Smooth muscle cell (in vitro differentiated cells): ENCODE measurements around the gene RCBTB1. TPM values are rescaled to one million over a fixed set of nuclear protein-coding genes. Genes with fewer than 3 reads are reported as not detected.

Experiments used
- DNase-seq: peaks from one replicate; lab custom pipeline; 2025; ENCODE audit not compliant: unreplicated experiment; lab: John Stamatoyannopoulos, UW
- H2AFZ ChIP-seq: fragments of 200-600 bp; sonication (generic); 2 replicates; pipeline ENCODE4 v1.6.0; 2016; ENCODE audit warnings: antibody characterized with exemption, low read depth, mild to moderate bottlenecking
- H3F3A ChIP-seq: fragments of 200-600 bp; sonication (generic); 2 replicates; pipeline ENCODE4 v1.6.0; 2017; ENCODE audit warnings: antibody characterized with exemption, low read depth
- H3K27ac ChIP-seq: fragments of 200-600 bp; sonication (generic); 2 replicates; pipeline ENCODE4 v1.5.1; 2016; ENCODE audit warnings: low read depth, mild to moderate bottlenecking
- H3K27me3 ChIP-seq: fragments of 200-600 bp; sonication (generic); 2 replicates; pipeline ENCODE4 v1.6.1; 2016; ENCODE audit warnings: low read depth, mild to moderate bottlenecking
- H3K36me3 ChIP-seq: fragments of 200-600 bp; sonication (generic); 2 replicates; pipeline ENCODE4 v1.5.1; 2016; ENCODE audit warnings: low read depth
- H3K4me1 ChIP-seq: fragments of 200-600 bp; sonication (generic); 2 replicates; pipeline ENCODE4 v1.5.1; 2016; ENCODE audit warnings: low read depth
- H3K4me2 ChIP-seq: fragments of 200-600 bp; sonication (generic); 2 replicates; pipeline ENCODE4 v1.6.0; 2016; ENCODE audit warnings: mild to moderate bottlenecking
- H3K4me3 ChIP-seq: fragments of 200-600 bp; sonication (generic); 2 replicates; pipeline ENCODE4 v1.5.1; 2016; ENCODE audit warnings: mild to moderate bottlenecking
- H3K79me2 ChIP-seq: fragments of 200-600 bp; sonication (generic); 2 replicates; pipeline ENCODE4 v1.6.0; 2016; ENCODE audit warnings: low read depth, mild to moderate bottlenecking
- H3K9ac ChIP-seq: fragments of 200-600 bp; sonication (generic); 2 replicates; pipeline ENCODE4 v1.6.0; 2016; ENCODE audit warnings: low read depth
- H3K9me3 ChIP-seq: fragments of 200-600 bp; sonication (generic); replicated peaks from 2 replicates; pipeline ENCODE4 v1.5.1; 2016; ENCODE audit warnings: low read depth
- H4K20me1 ChIP-seq: fragments of 200-600 bp; sonication (generic); 2 replicates; pipeline ENCODE4 v1.6.0; 2016; ENCODE audit warnings: low read depth
- WGBS: methylation state at CpG from one replicate; pipeline ENCODE4 v1.1.7; 2016; ENCODE audit warnings: low lambda C conversion rate; 5-methylcytosine and 5-hydroxymethylcytosine counted together
- polyA plus RNA-seq: library from polyadenylated mRNA; unstranded; fragments of >200 nt; fragmentation: Nextera tagmentation; extraction: Ambion mirVana; gene quantifications from 2 replicates; pipeline ENCODE4 v1.2.1, GENCODE V29; 2016
- total RNA-seq: library from RNA; depleted of rRNA; stranded (reverse); fragments of >200 nt; gene quantifications from 2 replicates; pipeline ENCODE4 v1.2.3, GENCODE V29; 2014
- TF ChIP-seq, protein P1 (sequence below): fragments of 200-600 bp; sonication (generic); IDR thresholded peaks from 2 replicates; pipeline ENCODE4 v1.5.1; 2017; ENCODE audit warnings: borderline replicate concordance, mild to moderate bottlenecking, antibody characterized with exemption; ENCODE audit not compliant: insufficient read depth, poor library complexity, severe bottlenecking

RCBTB1 gene
- total and polyA plus RNA-seq, 2 experiments from 2014 or later, result 10.7 to 26.8 TPM

DNA sequence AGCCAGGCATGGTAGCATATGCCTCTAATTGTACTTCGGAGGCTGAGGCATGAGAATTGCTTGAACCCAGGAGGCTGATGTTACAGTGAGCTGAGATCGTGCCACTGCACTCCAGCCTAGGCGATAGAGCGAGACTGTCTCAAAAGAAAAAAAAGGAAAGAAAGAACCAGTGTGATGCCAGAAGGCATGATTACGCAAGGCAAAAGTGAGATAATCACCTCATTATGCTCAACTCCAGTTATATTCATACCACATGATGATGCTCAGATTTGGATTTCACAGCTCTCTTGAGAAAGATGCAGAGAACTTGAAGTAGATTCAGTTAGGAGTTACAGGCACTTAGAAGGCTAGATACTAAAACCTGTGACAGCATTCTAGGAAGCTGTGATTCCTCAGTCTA lies 21.8 kb downstream of the RCBTB1 start:
- no peak for DNase-seq
- WGBS, result 88% methylated on average over 5 of the region's 5 CpGs
- H3K27me3 ChIP-seq, result no peaks in the 10 kb centered on the region
- H3K9me3 ChIP-seq, result no peaks in the 10 kb centered on the region
- no peaks in the 10 kb centered on the region for H3K4me1 ChIP-seq
- H3K79me2 ChIP-seq, result no peaks in the 10 kb centered on the region
- H3K4me2 ChIP-seq, result no peak overlapping the region
- peaks cover 13% of the 10 kb centered on the region for H3K36me3 ChIP-seq
- H2AFZ ChIP-seq, result no peak overlapping the region
- TF ChIP-seq, protein P1, sequence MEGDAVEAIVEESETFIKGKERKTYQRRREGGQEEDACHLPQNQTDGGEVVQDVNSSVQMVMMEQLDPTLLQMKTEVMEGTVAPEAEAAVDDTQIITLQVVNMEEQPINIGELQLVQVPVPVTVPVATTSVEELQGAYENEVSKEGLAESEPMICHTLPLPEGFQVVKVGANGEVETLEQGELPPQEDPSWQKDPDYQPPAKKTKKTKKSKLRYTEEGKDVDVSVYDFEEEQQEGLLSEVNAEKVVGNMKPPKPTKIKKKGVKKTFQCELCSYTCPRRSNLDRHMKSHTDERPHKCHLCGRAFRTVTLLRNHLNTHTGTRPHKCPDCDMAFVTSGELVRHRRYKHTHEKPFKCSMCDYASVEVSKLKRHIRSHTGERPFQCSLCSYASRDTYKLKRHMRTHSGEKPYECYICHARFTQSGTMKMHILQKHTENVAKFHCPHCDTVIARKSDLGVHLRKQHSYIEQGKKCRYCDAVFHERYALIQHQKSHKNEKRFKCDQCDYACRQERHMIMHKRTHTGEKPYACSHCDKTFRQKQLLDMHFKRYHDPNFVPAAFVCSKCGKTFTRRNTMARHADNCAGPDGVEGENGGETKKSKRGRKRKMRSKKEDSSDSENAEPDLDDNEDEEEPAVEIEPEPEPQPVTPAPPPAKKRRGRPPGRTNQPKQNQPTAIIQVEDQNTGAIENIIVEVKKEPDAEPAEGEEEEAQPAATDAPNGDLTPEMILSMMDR, result no peak
- no peak overlapping the region for H3K27ac ChIP-seq
- H3F3A ChIP-seq, result no peaks in the 10 kb centered on the region
- no peaks in the 10 kb centered on the region for H4K20me1 ChIP-seq
- H3K4me3 ChIP-seq, result no peak overlapping the region
- no peak overlapping the region for H3K9ac ChIP-seq

DNA sequence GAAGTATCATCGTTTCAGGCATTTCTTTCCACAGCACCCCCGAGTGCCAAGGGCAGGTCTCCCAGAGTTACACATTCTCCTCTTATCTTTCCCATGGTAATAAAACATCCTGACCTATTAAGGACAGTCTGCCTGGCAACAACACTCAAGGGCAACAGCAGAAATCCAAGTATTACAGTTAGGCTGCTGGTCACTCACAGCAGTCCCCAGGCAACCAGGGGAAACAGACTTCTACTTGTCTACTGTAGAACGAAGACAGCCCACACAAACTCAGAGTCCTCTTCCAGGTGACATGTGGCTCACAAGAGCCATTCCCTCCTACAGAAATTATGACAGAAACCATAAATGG lies 24.3 kb downstream of the RCBTB1 start:
- peaks cover 5% of the 10 kb centered on the region for H3K36me3 ChIP-seq
- 68% methylated on average over 3 of the region's 3 CpGs for WGBS
- no peaks in the 10 kb centered on the region for H4K20me1 ChIP-seq
- H3K27ac ChIP-seq, result no peak overlapping the region
- H3K9me3 ChIP-seq, result no peaks in the 10 kb centered on the region
- no peaks in the 10 kb centered on the region for H3F3A ChIP-seq
- no peak overlapping the region for H3K4me3 ChIP-seq
- no peak for DNase-seq
- no peaks in the 10 kb centered on the region for H3K27me3 ChIP-seq
- TF ChIP-seq, protein P1, result no peak
- no peak overlapping the region for H2AFZ ChIP-seq
- no peaks in the 10 kb centered on the region for H3K79me2 ChIP-seq
- H3K9ac ChIP-seq, result no peak overlapping the region
- H3K4me2 ChIP-seq, result no peak overlapping the region
- no peaks in the 10 kb centered on the region for H3K4me1 ChIP-seq

DNA sequence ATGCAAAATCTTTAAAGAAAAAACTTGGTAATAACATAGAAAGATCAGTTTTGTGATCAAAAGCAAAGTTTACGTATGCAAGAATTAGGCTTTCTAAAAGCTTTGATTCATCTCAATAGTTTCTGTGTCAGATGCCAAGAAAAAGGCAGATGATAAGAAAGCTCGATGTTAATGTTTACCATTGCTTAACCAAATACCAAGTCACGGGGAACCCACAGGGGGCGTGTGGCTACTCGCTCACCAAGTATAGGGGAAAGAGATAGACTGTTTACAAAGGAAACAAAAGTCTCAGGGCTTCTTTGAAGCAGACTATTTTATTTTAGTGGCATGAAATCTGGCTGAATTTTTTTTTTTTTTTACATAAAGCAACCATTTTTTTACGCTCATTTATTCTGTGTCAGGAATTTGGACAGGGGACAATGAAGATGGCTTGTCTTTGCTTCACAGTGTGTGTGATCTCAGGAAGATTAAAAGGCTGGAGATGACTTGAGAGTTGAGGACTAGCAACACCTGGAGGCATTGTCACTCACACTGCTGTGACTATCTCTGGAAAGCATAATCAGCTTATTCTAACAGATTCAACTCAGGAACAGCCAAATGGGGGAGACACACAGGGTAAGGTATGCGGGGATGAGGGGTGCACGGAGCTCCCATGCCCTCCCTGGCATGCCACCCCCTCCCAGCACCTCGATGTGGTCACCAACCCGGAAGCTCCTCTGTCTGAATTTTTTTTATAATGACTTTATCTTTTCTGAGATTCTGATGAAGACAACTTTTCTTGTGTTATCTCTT lies 24.9 kb downstream of the RCBTB1 start:
- no peaks in the 10 kb centered on the region for H3F3A ChIP-seq
- 76% methylated on average over 10 of the region's 10 CpGs for WGBS
- no peak for DNase-seq
- no peaks in the 10 kb centered on the region for H3K79me2 ChIP-seq
- no peak overlapping the region for H3K4me3 ChIP-seq
- H3K4me2 ChIP-seq, result no peak overlapping the region
- no peak overlapping the region for H3K27ac ChIP-seq
- no peak overlapping the region for H2AFZ ChIP-seq
- no peaks in the 10 kb centered on the region for H4K20me1 ChIP-seq
- H3K4me1 ChIP-seq, result no peaks in the 10 kb centered on the region
- TF ChIP-seq, protein P1, result no peak
- no peaks in the 10 kb centered on the region for H3K27me3 ChIP-seq
- no peak overlapping the region for H3K9ac ChIP-seq
- H3K36me3 ChIP-seq, result peaks cover 5% of the 10 kb centered on the region
- no peaks in the 10 kb centered on the region for H3K9me3 ChIP-seq

DNA sequence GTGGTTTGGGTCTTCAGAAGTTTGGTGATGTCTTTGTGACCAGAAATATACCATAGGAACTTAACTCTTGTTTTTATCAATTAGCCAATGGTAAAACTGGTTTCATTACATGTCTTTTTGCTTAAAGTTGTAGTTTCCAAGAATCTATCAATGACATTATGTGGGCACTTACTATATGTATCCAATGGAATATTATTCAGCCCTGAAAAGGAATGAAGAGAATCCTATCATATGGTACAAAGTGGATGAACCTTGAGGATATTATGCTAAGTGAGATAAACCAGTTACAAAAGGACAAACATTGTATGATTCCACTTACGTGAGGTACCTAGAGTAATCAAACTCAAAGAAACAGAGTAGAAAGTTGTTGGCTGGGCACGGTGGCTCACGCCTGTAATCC lies 26.4 kb downstream of the RCBTB1 start:
- Histone ChIP-seq H3K4me1 (no peaks in the 10 kb centered on the region), H2AFZ (no peak overlapping the region), H3K4me3 (no peak overlapping the region), H3F3A (no peaks in the 10 kb centered on the region), H3K9me3 (no peaks in the 10 kb centered on the region), H3K4me2 (no peak overlapping the region), H4K20me1 (no peaks in the 10 kb centered on the region), H3K27ac (no peak overlapping the region), H3K36me3 (peaks cover 5% of the 10 kb centered on the region), H3K79me2 (no peaks in the 10 kb centered on the region), H3K27me3 (no peaks in the 10 kb centered on the region), H3K9ac (no peak overlapping the region)
- TF ChIP-seq, protein P1, result no peak
- DNase-seq, result no peak
- WGBS, result 98% methylated on average over 3 of the region's 3 CpGs
